Measurements from ENCODE around the gene SLC2A1.

DNA sequence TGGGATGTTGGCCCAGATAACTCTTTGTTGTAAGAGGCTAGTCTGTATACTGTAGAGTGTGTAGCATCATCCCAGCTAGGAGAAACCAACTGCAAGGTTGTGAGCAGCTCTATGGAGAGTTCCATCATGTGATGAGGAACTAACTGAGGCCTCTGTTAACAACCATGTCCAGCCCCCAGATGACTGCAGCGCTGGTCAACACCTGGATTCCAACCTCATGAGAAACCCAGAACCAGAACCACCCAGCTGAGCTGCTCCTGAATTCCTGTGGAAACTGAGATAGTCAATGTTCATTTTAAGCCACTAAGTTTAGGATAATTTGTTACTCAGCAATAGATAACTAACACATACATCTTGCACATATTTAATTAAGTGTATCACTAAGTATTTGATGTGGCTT lies 41.6 kb upstream of the SLC2A1 start:
- no peak for TF ChIP-seq POLR2AphosphoS5 (IDR thresholded peaks at IDR 0.05)
- TF ChIP-seq, protein P1, sequence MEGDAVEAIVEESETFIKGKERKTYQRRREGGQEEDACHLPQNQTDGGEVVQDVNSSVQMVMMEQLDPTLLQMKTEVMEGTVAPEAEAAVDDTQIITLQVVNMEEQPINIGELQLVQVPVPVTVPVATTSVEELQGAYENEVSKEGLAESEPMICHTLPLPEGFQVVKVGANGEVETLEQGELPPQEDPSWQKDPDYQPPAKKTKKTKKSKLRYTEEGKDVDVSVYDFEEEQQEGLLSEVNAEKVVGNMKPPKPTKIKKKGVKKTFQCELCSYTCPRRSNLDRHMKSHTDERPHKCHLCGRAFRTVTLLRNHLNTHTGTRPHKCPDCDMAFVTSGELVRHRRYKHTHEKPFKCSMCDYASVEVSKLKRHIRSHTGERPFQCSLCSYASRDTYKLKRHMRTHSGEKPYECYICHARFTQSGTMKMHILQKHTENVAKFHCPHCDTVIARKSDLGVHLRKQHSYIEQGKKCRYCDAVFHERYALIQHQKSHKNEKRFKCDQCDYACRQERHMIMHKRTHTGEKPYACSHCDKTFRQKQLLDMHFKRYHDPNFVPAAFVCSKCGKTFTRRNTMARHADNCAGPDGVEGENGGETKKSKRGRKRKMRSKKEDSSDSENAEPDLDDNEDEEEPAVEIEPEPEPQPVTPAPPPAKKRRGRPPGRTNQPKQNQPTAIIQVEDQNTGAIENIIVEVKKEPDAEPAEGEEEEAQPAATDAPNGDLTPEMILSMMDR (IDR thresholded peaks at IDR 0.05 in 8 of 11, conservative IDR thresholded peaks at IDR 0.05 in 3 of 11), result no peak
